GM23338 (cell line): ENCODE measurements around the gene ATP6V1A. TPM values are rescaled to one million over a fixed set of nuclear protein-coding genes. Genes with fewer than 3 reads are reported as not detected.

Experiments used
- ATAC-seq: fragments of 200-7000 bp; cut with Tn5 transposase; 3 replicates; pipeline ENCODE4 v1.9.1; 2020
- DNase-seq: peaks from one replicate; pipeline ENCODE4 v3.0.0-alpha.2; 2015; ENCODE audit warnings: low spot score
- H2AFZ ChIP-seq: fragments of 200-600 bp; sonication (generic); 2 replicates; pipeline ENCODE4 v1.8.0; 2016; ENCODE audit warnings: antibody characterized with exemption, mild to moderate bottlenecking, moderate library complexity
- H3F3A ChIP-seq: fragments of 200-600 bp; sonication (generic); replicated peaks from 2 replicates; pipeline ENCODE4 v1.8.0; 2017; ENCODE audit warnings: antibody characterized with exemption, mixed run types, low read depth
- H3K27ac ChIP-seq: fragments of 200-600 bp; sonication (generic); 2 replicates; pipeline ENCODE4 v1.6.1; 2016; ENCODE audit warnings: low read depth
- H3K27me3 ChIP-seq: fragments of 200-600 bp; sonication (generic); 2 replicates; pipeline ENCODE4 v1.8.0; 2016; ENCODE audit warnings: mild to moderate bottlenecking, mixed run types, moderate library complexity; ENCODE audit not compliant: insufficient read depth
- H3K36me3 ChIP-seq: fragments of 200-600 bp; sonication (generic); 2 replicates; pipeline ENCODE4 v1.8.0; 2016; ENCODE audit warnings: mild to moderate bottlenecking; ENCODE audit not compliant: insufficient read depth
- H3K4me1 ChIP-seq: fragments of 200-600 bp; sonication (generic); 2 replicates; pipeline ENCODE4 v1.8.0; 2016; ENCODE audit warnings: mild to moderate bottlenecking, moderate library complexity; ENCODE audit not compliant: insufficient read depth
- H3K4me2 ChIP-seq: fragments of 200-600 bp; sonication (generic); 2 replicates; pipeline ENCODE4 v1.7.1; 2017; ENCODE audit warnings: mixed run types
- H3K4me3 ChIP-seq: fragments of 200-600 bp; sonication (generic); 2 replicates; pipeline ENCODE4 v1.6.1; 2016; ENCODE audit warnings: mixed run types
- H3K79me2 ChIP-seq: fragments of 200-600 bp; sonication (generic); replicated peaks from 2 replicates; pipeline ENCODE4 v1.8.0; 2017; ENCODE audit warnings: mild to moderate bottlenecking; ENCODE audit not compliant: insufficient read depth
- H3K9me2 ChIP-seq: fragments of 200-600 bp; sonication (generic); 2 replicates; pipeline ENCODE4 v1.8.0; 2017; ENCODE audit not compliant: insufficient read depth
- H4K20me1 ChIP-seq: fragments of 200-600 bp; sonication (generic); replicated peaks from 2 replicates; pipeline ENCODE4 v1.8.0; 2017; ENCODE audit warnings: mild to moderate bottlenecking; ENCODE audit not compliant: insufficient read depth
- H3K27ac Mint-ChIP-seq: 2 replicates; pipeline ENCODE4 v1.8.0; 2020; ENCODE audit warnings: inconsistent platforms, mild to moderate bottlenecking, moderate library complexity, mixed read lengths
- H3K27me3 Mint-ChIP-seq: 3 replicates; pipeline ENCODE4 v1.8.0; 2022; ENCODE audit warnings: low read depth, mild to moderate bottlenecking, moderate library complexity, mixed read lengths, inconsistent platforms; ENCODE audit not compliant: insufficient read depth, poor library complexity
- H3K36me3 Mint-ChIP-seq: 3 replicates; pipeline ENCODE4 v1.8.0; 2021; ENCODE audit warnings: low read depth, mild to moderate bottlenecking, inconsistent platforms, moderate library complexity, mixed read lengths
- H3K4me1 Mint-ChIP-seq: 3 replicates; pipeline ENCODE4 v1.8.0; 2020; ENCODE audit warnings: mild to moderate bottlenecking, inconsistent platforms, mixed read lengths
- H3K4me3 Mint-ChIP-seq: 3 replicates; pipeline ENCODE4 v1.8.0; 2021; ENCODE audit warnings: moderate library complexity, mild to moderate bottlenecking, inconsistent platforms, mixed read lengths
- H3K9me3 Mint-ChIP-seq: 3 replicates; pipeline ENCODE4 v1.8.0; 2020; ENCODE audit warnings: moderate library complexity, mild to moderate bottlenecking, inconsistent platforms, mixed read lengths
- ETS1 ChIP-seq: IDR thresholded peaks from 2 replicates; pipeline ENCODE4 v1.6.1; 2016; ENCODE audit warnings: antibody characterized with exemption
- EZH2 ChIP-seq: fragments of 200-600 bp; sonication (generic); IDR thresholded peaks from one replicate; pipeline ENCODE4 v1.8.0; 2017; ENCODE audit warnings: antibody characterized with exemption, mild to moderate bottlenecking, low read depth; ENCODE audit not compliant: unreplicated experiment
- JUNB ChIP-seq: IDR thresholded peaks from one replicate; pipeline ENCODE4 v1.6.1; 2016; ENCODE audit warnings: antibody characterized with exemption; ENCODE audit not compliant: unreplicated experiment
- POLR2AphosphoS5 ChIP-seq: IDR thresholded peaks from 2 replicates; pipeline ENCODE4 v1.6.1; 2016; ENCODE audit warnings: antibody characterized with exemption, low read depth
- REST ChIP-seq: IDR thresholded peaks from one replicate; pipeline ENCODE4 v1.6.1; 2018; ENCODE audit warnings: antibody characterized with exemption; ENCODE audit not compliant: unreplicated experiment
- ZNF462 ChIP-seq: fragments of 250-450 bp; sonication (Bioruptor Pico); IDR thresholded peaks from 2 replicates; pipeline ENCODE4 v1.5.0; 2020; ENCODE audit warnings: mild to moderate bottlenecking, moderate library complexity
- polyA plus RNA-seq: library from polyadenylated mRNA; unstranded; fragments of >200 nt; fragmentation: Nextera tagmentation; extraction: Ambion mirVana; gene quantifications from 2 replicates; pipeline ENCODE4 v1.2.1, GENCODE V29; 2016
- total RNA-seq: library from RNA; depleted of rRNA; stranded (reverse); fragments of >200 nt; shearing (Covaris generic); gene quantifications from 2 replicates; pipeline ENCODE4 v1.2.3, GENCODE V29; 2014

ATP6V1A gene
- total and polyA plus RNA-seq, 2 experiments from 2014 or later: 38.0 to 87.3 TPM

- Histone ChIP-seq H3F3A (no peaks in the 10 kb centered on the region), H3K36me3 (peaks cover 13% of the 10 kb centered on the region; the same call in 1 of the 2 replicates), H3K9me2 (no peaks in the 10 kb centered on the region), H2AFZ (no peak overlapping the region), H3K4me3 (no peak overlapping the region), H3K27ac (no peak overlapping the region), H3K4me1 (no peaks in the 10 kb centered on the region), H3K27me3 (no peaks in the 10 kb centered on the region), H3K79me2 (no peaks in the 10 kb centered on the region), H4K20me1 (no peaks in the 10 kb centered on the region), H3K4me2 (no peak overlapping the region)
- ATAC-seq: no peak
- no peaks in the 10 kb centered on the region for H3K4me1 Mint-ChIP-seq
- peaks cover 48% of the 10 kb centered on the region for H3K36me3 Mint-ChIP-seq
- H3K27me3 Mint-ChIP-seq: peaks cover 5% of the 10 kb centered on the region
- no peak overlapping the region for H3K27ac Mint-ChIP-seq
- H3K4me3 Mint-ChIP-seq: no peak overlapping the region
- DNase-seq: no peak
- TF ChIP-seq REST: no peak
- no peak for TF ChIP-seq JUNB
- no peak for TF ChIP-seq EZH2
- TF ChIP-seq ETS1: no peak
- TF ChIP-seq POLR2AphosphoS5: no peak
- no peak for TF ChIP-seq ZNF462 (CRISPR knock-in tag)
- no peaks in the 10 kb centered on the region for H3K9me3 Mint-ChIP-seq
These were observed 57.8 kb downstream of the ATP6V1A start for GRCh38 chr3:113804661-113805060.
